Motor neuron (in vitro differentiated cells): ENCODE results near the gene ZNF440. TPM values are rescaled to one million over a fixed set of nuclear protein-coding genes. Genes with fewer than 3 reads are reported as not detected.
"Not testable (repeated sequence)": the region's sequence is repeated elsewhere in the genome, so short reads cannot be mapped to it uniquely, and the experiment has no call there.

ENCODE experiments used
- ATAC-seq, 8 experiments: fragments of 200-7000 bp; cut with Tn5 transposase; replicated peaks in 6 of 8; 2 replicates each; pipeline ENCODE4 v1.8.0; 2021; ENCODE audit warnings: mild to moderate bottlenecking in 8 of 8, moderate library complexity in 8 of 8
- H3K27ac ChIP-seq, 2 donors: fragments of 250-450 bp; sonication (Bioruptor Pico); 2 replicates each; pipeline ENCODE4 v1.9.0; 2021; ENCODE audit warnings: antibody characterized with exemption in 2 of 2, mild to moderate bottlenecking in 2 of 2, moderate library complexity in 1 of 2
- H3K4me1 ChIP-seq, 2 donors: fragments of 250-450 bp; sonication (Bioruptor Pico); replicated peaks in 1 of 2; 2 replicates each; pipeline ENCODE4 v1.6.1; 2021; ENCODE audit warnings: antibody characterized with exemption in 2 of 2, mild to moderate bottlenecking in 2 of 2, moderate library complexity in 1 of 2
- H3K4me3 ChIP-seq, 5 donors: fragments of 250-450 bp; sonication (Bioruptor Pico); 2 replicates each; pipeline ENCODE4 v1.9.0; 2021; ENCODE audit warnings: antibody characterized with exemption in 5 of 5, mild to moderate bottlenecking in 5 of 5, moderate library complexity in 4 of 5
- WGBS, 10 experiments: fragments of 450-650 bp; shearing (Covaris generic); methylation state at CpG; one replicate each; pipeline ENCODE4 v1.0.0; 2022; 5-methylcytosine and 5-hydroxymethylcytosine counted together
- in situ Hi-C, 9 experiments: fragments of 400-800 bp; cut with MboI; loops; one replicate each; pipeline ENCODE4 v1.15.0; 2021; ENCODE audit warnings: low sequenced_read_pairs in 9 of 9, low pct_unique_long_range_greater_than_20kb in 2 of 9; ENCODE audit not compliant: unreplicated experiment in 9 of 9
- total RNA-seq, 8 experiments: library from RNA; unstranded; fragments of 300-600 nt; gene quantifications; 2 replicates each; pipeline versions ENCODE4 v1.2.3 to v1.2.4, GENCODE V29; 2022

Gene ZNF440
- total RNA-seq, 8 experiments from 2014 or later, result 7.2 to 20.1 (median 15.9) TPM

DNA sequence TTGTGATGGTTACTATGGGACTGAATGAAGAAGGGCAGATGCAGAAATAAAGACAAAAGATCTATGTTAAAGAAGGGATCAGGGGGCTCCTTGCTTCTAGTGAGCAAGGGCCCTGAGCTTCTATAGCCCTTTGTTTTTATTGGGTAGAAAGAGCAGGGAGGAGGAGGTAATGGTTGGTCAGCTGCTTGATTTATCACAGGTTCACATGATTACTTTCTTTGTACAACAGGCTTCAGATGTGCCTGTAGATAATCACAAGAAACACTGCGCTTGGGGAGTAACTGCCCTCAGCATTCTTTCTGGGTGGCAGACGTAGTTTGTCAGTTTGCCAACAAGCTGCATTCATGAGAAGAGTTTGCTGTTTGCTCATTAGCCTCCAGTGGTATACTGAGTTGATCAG lies 29.6 kb downstream of the ZNF440 start:
- WGBS, 10 experiments, result 14 to 31% (median 30%) methylated on average over 1 to 2 of the region's 2 CpGs; no CpG with 5 or more reads in 7 of the 10 experiments
- peak in 5 of 8 experiments; percentile 11 to 53 (median 30) for ATAC-seq
- H3K4me1 ChIP-seq, result peaks cover 3 to 7% of the 10 kb centered on the region in 2 donors
- in situ Hi-C loops, result no loop called here
- no peak overlapping the region for H3K4me3 ChIP-seq
- H3K27ac ChIP-seq, result no peak overlapping the region

DNA sequence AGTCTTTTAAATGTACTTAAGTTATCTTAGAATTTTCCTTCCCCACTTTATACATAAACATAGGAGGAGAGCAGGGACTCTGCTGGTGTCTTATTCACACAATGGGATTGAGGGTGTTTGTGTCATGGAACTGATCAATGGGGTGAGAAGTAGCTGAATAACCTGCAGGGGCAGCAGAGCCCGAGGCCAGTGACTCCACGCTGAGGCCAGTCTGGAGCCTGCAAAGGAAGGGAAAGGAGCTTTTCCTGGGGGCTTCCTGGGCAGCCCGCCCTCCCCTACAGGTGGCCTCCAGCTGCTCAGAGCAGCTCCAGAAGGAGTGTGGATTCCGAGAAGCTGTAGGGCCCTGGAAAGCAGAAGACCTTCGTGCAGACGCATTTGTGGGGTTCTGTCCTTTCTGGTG lies 33.5 kb downstream of the ZNF440 start:
- H3K4me3 ChIP-seq, in situ Hi-C loops, H3K27ac ChIP-seq: not testable (repeated sequence)
- peaks cover 7 to 11% of the 10 kb centered on the region in 2 donors for H3K4me1 ChIP-seq
- WGBS, 10 experiments, result 9 to 80% (median 47%) methylated on average over 1 to 4 of the region's 6 CpGs; no CpG with 5 or more reads in 7 of the 10 experiments
- ATAC-seq, result peak in 2 of 8 experiments; percentile 5 to 10

DNA sequence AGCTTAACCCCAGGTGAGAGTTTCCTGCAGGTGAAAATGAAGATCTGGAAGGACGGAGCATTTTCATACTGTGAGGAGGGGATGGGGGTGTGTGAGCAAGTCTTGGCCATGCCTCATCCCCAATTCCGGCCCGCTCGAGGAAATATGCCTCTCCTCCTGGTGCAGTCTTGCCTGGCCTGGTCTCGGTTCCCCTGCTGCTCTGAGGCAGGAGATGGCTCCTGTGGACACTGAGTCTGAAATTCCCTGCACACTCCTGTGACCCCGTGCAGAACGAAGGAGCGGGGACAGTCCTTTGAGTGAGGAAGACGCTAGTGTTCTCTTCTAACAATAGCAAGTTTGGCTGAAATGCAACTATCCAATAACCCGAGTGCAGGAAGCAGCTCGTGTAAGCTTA lies 34.1 kb downstream of the ZNF440 start:
- 46 to 100% (median 60%) methylated on average over 1 to 11 of the region's 11 CpGs; no CpG with 5 or more reads in 5 of the 10 experiments for WGBS, 10 experiments
- peak overlapping the region; percentile 2 to 39 for H3K27ac ChIP-seq
- peak in 4 of 8 experiments; percentile 5 to 32 (median 29) for ATAC-seq
- in situ Hi-C loops, result no loop called here
- H3K4me3 ChIP-seq, result peak overlapping the region; percentile 50 to 79 (median 71)
- H3K4me1 ChIP-seq, result peaks cover 7 to 11% of the 10 kb centered on the region in 2 donors

DNA sequence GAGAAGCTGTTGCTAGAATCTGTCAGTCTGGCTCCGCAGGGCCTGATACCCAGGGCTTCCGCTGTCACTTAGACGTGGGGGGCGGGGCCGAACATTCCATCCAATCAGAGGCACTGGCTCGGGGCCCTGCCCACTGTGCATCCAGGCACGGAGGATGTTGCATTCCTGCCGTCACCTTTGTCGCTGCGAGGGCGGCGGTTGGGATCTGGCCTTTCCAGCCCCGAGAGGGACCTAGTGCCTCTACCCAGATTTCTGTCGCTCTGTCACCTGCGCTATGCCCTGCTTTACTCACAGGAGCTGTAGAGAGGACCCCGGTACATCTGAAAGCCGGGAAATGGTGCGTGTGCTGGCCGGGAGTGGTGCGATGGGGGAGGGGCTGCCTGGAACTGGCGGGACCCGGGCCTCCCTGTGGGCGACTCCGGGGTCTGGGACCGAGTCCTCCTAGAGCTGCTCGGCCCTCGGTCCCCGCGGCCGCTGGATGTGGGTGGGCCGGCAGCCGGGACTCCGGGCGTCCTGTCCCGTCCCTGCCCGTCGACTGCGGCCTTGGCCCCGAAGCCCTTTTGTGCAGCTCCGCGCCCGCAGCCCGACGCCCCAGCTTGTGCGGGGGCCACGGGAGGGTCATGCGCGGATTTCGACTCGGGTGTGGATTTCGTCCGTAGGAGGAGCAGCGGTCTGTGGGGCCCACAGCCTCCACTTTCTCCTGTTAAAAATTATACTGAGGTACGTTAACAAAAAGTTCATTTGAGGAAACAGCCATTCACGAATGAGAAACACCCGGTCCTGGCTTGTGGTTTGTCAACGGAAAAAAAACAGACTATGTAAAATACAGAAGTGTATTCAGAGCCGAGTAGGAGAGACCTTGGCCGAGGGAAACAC lies 34.8 kb downstream of the ZNF440 start, which contains the start of gene ZNF439:
TSS of gene ZNF439 (plus strand) at position 133 of the 876 bp plus-strand sequence. CDS start at position 275, 142 bp downstream.
- Histone ChIP-seq H3K4me1 (peaks cover 7 to 11% of the 10 kb centered on the region in 2 donors), H3K4me3 (peak within 1 kb of the TSS; percentile 50 to 79 (median 71)), H3K27ac (peak within 1 kb of the TSS; percentile 72 to 80)
- in situ Hi-C loops, result no loop called here
- 0 to 50% (median 5%) methylated on average over 1 to 23 of the region's 59 CpGs; no CpG with 5 or more reads in 1 of the 10 experiments for WGBS, 10 experiments
- peak; percentile 96 to 99 (median 99) for ATAC-seq

DNA sequence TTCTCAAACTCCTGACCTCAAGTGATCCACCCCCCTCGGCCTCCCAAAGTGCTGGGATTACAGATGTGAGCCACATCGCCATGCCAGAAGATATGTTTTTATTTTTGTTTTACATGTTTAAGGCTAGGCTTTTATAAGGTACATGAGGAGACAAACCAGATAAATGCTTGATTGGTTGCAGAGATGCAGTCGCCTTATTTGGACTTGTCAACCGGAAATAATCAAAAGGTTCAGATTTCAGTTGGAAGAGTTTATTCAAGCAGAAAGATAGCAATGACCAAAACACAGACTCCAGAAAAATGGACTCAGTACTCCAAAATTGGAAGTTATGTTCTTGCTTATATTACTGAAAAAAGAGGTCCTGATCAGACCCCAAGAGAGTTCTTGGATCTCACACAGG lies 36.2 kb downstream of the ZNF440 start:
- Histone ChIP-seq H3K4me1 (peaks cover 7 to 11% of the 10 kb centered on the region in 2 donors), H3K4me3 (peak overlapping the region in 1 of 5 donors; percentile 71)
- in situ Hi-C loops, H3K27ac ChIP-seq, ATAC-seq: not testable (repeated sequence)
- WGBS, 10 experiments, result 57 to 100% (median 89%) methylated on average over 1 to 4 of the region's 4 CpGs; no CpG with 5 or more reads in 3 of the 10 experiments

DNA sequence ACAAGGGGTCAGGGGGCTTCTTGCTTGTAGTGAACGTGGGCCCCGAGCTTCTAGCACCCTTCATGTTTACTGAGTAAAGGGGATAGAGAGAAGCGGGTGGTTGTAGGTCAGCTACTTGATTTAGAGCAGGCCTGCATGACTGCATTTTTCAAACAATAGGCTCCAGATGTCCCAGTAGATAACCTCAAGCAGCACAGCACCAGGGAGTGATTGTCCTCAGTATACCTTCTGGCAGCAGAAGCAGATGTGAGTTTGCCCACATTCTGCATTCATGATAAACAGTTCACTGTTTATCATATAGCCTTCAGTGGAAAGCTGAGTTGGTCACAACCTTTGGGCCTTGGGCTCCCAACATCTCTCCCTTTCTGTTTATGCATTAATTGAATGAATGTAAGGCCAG lies 39.3 kb downstream of the ZNF440 start:
- no peak for ATAC-seq
- Histone ChIP-seq H3K27ac (no peak overlapping the region), H3K4me1 (peaks cover 4 to 5% of the 10 kb centered on the region in 2 donors), H3K4me3 (no peak overlapping the region)
- 25 to 80% (median 67%) methylated on average over 2 to 3 of the region's 3 CpGs; no CpG with 5 or more reads in 6 of the 10 experiments for WGBS, 10 experiments
- in situ Hi-C loops, result no loop called here

DNA sequence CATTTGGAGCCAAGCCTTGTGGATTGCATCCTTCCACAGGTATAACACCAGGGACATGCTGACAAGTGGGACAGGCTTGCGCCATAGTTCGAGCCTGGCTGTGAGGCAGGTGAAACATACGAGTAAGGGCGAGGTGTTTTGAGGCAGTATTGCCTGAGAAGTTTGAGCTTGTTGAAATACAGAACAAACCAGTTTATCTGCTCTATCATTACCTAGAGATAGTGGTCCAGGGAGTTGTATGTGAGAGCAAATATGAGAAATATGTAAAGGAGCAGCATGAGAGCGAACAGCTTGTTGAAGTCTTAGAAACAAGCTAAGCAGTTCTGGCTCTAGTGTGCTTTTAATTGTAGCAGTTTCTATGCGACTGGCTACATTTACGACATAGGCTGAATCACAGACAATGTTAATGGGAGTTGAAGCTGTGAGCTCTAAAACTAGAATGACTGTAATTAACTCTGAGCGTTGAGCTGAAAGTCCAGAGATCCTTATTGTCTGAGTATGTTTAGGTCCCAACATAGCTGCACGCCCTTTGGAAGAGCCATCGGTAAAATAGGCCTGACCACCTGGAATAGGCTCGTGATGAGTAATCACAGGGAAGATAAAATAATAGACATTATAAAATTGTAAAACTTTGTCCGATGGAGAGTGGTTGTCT lies 42.6 kb downstream of the ZNF440 start:
- in situ Hi-C loops, result no loop called here
- ATAC-seq, result no peak
- WGBS, 10 experiments, result 74 to 100% (median 89%) methylated on average over 2 to 12 of the region's 12 CpGs
- Histone ChIP-seq H3K4me3 (no peak overlapping the region), H3K4me1 (no peaks in the 10 kb centered on the region), H3K27ac (no peak overlapping the region)

DNA sequence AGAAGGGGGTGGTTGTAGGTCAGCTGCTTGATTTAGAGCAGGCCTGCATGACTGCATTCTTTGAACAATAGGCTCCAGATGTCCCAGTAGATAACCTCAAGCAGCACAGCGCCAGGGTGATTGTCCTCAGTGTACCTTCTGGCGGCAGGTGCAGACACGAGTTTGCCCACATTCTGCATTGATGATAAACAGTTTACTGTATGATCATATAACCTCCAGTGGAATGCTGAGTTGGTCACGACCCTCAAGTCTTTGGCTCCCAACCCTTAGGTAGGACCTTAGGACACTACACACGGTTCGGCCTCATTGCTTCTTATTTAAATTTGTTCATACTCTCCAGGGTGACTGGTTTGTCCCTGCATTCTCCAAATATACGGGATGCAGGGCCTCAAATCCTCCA lies 46.6 kb downstream of the ZNF440 start:
- in situ Hi-C loops, result no loop called here
- ATAC-seq, result no peak
- H3K4me3 ChIP-seq, result no peak overlapping the region
- 44 to 100% (median 81%) methylated on average over 1 to 5 of the region's 7 CpGs; no CpG with 5 or more reads in 3 of the 10 experiments for WGBS, 10 experiments
- no peak overlapping the region for H3K27ac ChIP-seq
- no peaks in the 10 kb centered on the region for H3K4me1 ChIP-seq

DNA sequence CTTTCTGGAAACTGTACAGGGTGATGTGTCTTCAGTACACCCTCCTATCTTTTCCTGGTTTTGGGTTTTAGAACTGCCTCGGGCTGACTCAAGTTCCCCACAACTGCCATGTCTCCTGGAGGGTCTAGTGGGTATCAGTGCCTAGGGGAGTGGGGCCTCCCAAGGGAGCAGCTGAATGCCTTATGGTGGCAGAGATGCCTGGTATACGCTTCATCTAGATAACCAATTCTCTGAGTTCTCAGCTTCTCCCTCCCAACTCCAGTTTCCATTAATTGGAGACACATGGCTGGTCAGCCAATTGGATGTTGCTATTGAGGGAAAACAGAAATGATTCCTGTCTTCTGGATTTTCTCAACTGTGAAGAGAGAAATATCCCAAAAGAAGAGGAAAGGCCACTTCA lies 47.2 kb downstream of the ZNF440 start:
- H3K4me1 ChIP-seq, result no peaks in the 10 kb centered on the region
- ATAC-seq, result no peak
- H3K4me3 ChIP-seq, result no peak overlapping the region
- no peak overlapping the region for H3K27ac ChIP-seq
- in situ Hi-C loops, result no loop called here
- WGBS, 10 experiments, result 0 to 100% (median 66%) methylated on average over 1 to 2 of the region's 2 CpGs; no CpG with 5 or more reads in 4 of the 10 experiments

DNA sequence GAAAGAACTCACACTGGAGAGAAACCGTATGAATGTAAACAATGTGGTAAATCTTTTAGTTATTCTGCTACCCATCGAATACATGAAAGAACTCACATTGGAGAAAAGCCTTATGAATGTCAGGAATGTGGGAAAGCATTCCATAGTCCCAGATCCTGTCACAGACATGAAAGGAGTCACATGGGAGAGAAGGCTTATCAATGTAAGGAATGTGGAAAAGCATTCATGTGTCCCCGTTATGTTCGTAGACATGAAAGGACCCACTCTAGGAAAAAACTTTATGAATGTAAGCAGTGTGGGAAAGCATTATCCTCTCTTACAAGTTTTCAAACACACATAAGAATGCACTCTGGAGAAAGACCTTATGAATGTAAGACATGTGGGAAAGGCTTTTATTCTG lies 53.7 kb downstream of the ZNF440 start:
- H3K27ac ChIP-seq, H3K4me1 ChIP-seq, H3K4me3 ChIP-seq, in situ Hi-C loops, ATAC-seq: not testable (repeated sequence)
- 73 to 98% (median 92%) methylated on average over 1 to 4 of the region's 4 CpGs; no CpG with 5 or more reads in 1 of the 10 experiments for WGBS, 10 experiments

DNA sequence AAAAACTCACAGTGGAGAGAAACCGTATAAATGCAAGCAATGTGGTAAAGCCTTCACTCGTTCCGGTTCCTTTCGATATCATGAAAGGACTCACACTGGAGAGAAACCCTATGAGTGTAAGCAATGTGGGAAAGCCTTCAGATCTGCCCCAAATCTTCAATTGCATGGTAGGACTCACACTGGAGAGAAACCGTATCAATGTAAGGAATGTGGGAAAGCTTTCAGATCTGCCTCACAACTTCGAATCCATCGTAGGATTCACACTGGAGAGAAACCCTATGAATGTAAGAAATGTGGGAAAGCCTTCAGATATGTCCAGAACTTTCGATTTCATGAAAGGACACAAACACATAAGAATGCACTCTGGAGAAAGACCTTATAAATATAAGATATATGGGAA lies 54.1 kb downstream of the ZNF440 start:
- no peak for ATAC-seq
- WGBS, 10 experiments, result 71 to 94% (median 84%) methylated on average over 2 to 8 of the region's 8 CpGs
- Histone ChIP-seq H3K4me1 (no peaks in the 10 kb centered on the region), H3K4me3 (no peak overlapping the region), H3K27ac (no peak overlapping the region)
- in situ Hi-C loops, result no loop called here

DNA sequence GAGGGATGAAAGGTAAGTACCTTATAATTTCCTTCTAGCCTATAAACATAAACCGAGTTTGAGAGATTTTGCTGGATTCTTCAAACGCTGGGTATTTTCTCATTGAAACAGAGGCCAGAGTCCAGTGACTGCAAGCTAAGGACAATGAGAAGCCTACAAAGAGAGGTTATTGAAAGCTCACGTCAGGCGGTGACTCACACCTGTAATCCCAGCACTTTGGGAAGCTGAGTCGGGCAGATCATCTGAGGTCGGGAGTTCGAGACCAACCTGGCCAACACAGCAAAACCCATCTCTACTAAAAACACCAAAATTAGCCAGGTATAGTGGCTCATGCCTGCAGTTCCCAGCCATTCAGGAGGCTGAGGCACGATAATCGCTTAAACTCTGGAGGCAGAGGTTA lies 58.6 kb downstream of the ZNF440 start:
- in situ Hi-C loops, result no loop called here
- Histone ChIP-seq H3K27ac (no peak overlapping the region), H3K4me3 (no peak overlapping the region), H3K4me1 (no peaks in the 10 kb centered on the region)
- WGBS, 10 experiments, result 76 to 100% (median 85%) methylated on average over 1 to 8 of the region's 9 CpGs; no CpG with 5 or more reads in 1 of the 10 experiments
- ATAC-seq, result no peak

DNA sequence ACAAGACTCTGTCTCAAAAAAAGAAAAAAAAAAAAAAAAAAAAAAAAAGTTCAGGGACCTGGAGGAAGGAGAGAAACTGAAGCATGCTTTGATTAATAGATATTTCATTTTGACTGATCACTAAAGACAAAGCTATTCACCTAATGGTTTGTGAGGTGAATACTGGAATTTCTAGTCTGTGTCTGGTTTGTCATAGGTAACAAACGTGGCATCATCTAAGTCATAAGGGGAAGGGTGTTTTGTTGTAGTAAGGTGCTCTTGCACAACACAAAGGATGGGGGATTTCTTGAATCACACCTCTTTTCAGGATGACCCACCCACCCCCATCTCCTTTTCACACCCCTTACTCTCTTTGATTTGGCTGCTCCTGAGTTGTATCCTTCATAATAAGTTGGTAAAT lies 59.7 kb downstream of the ZNF440 start:
- ATAC-seq, result no peak
- WGBS, 10 experiments, result 14 to 67% (median 50%) methylated on average over 1 of the region's 1 CpG; no CpG with 5 or more reads in 3 of the 10 experiments
- Histone ChIP-seq H3K27ac (no peak overlapping the region), H3K4me1 (no peaks in the 10 kb centered on the region), H3K4me3 (no peak overlapping the region)
- in situ Hi-C loops, result no loop called here
